ENCODE results near the gene ZNF416.

DNA sequence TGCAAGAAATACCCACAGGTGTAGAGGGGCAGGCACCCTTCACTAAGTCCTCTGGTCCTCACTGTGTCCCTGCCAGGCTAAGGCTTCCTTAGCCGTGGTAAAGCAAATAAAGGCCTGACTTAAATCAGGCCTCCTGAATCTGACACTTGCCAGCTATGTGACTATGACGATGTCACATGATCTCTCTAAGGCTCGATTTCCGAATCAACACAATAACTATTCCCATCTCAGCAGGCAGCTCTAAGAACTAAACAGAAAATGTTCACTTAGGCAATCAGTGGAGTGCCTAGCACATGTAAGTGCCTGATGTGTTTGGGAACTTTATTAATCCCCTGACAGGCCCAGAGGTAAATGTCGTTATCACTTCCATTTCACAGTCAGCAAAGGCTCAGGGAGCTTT is 21.1 kb downstream of the ZNF416 start:
- TF ChIP-seq ZNF114 (CRISPR knock-in tag; IDR thresholded peaks at IDR 0.05), result no peak
- TF ChIP-seq POLR2AphosphoS5 (IDR thresholded peaks at IDR 0.05; ENCODE audit: low read depth), result no peak
- TF ChIP-seq, protein P1, sequence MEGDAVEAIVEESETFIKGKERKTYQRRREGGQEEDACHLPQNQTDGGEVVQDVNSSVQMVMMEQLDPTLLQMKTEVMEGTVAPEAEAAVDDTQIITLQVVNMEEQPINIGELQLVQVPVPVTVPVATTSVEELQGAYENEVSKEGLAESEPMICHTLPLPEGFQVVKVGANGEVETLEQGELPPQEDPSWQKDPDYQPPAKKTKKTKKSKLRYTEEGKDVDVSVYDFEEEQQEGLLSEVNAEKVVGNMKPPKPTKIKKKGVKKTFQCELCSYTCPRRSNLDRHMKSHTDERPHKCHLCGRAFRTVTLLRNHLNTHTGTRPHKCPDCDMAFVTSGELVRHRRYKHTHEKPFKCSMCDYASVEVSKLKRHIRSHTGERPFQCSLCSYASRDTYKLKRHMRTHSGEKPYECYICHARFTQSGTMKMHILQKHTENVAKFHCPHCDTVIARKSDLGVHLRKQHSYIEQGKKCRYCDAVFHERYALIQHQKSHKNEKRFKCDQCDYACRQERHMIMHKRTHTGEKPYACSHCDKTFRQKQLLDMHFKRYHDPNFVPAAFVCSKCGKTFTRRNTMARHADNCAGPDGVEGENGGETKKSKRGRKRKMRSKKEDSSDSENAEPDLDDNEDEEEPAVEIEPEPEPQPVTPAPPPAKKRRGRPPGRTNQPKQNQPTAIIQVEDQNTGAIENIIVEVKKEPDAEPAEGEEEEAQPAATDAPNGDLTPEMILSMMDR (conservative IDR thresholded peaks at IDR 0.05; ENCODE audit: low read depth in 2 of 2), result no peak
- TF ChIP-seq ZNF331 (CRISPR knock-in tag; IDR thresholded peaks at IDR 0.05; ENCODE audit: low read depth), result no peak
- TF ChIP-seq EZH2phosphoT487 (IDR thresholded peaks at IDR 0.05; ENCODE audit: unreplicated experiment), result no peak
- TF ChIP-seq STAT1 (IDR thresholded peaks at IDR 0.05; ENCODE audit: unreplicated experiment), result no peak
- no peak for TF ChIP-seq CREB1 (CRISPR knock-in tag; IDR thresholded peaks at IDR 0.05; ENCODE audit: low read depth)
- TF ChIP-seq, protein P2, sequence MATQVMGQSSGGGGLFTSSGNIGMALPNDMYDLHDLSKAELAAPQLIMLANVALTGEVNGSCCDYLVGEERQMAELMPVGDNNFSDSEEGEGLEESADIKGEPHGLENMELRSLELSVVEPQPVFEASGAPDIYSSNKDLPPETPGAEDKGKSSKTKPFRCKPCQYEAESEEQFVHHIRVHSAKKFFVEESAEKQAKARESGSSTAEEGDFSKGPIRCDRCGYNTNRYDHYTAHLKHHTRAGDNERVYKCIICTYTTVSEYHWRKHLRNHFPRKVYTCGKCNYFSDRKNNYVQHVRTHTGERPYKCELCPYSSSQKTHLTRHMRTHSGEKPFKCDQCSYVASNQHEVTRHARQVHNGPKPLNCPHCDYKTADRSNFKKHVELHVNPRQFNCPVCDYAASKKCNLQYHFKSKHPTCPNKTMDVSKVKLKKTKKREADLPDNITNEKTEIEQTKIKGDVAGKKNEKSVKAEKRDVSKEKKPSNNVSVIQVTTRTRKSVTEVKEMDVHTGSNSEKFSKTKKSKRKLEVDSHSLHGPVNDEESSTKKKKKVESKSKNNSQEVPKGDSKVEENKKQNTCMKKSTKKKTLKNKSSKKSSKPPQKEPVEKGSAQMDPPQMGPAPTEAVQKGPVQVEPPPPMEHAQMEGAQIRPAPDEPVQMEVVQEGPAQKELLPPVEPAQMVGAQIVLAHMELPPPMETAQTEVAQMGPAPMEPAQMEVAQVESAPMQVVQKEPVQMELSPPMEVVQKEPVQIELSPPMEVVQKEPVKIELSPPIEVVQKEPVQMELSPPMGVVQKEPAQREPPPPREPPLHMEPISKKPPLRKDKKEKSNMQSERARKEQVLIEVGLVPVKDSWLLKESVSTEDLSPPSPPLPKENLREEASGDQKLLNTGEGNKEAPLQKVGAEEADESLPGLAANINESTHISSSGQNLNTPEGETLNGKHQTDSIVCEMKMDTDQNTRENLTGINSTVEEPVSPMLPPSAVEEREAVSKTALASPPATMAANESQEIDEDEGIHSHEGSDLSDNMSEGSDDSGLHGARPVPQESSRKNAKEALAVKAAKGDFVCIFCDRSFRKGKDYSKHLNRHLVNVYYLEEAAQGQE (IDR thresholded peaks at IDR 0.05; ENCODE audit: unreplicated experiment), result no peak
- no peak for TF ChIP-seq EZH2 (IDR thresholded peaks at IDR 0.05; ENCODE audit: low read depth, unreplicated experiment)
- TF ChIP-seq JUNB (IDR thresholded peaks at IDR 0.05; ENCODE audit: unreplicated experiment), result no peak
- TF ChIP-seq, protein P3, sequence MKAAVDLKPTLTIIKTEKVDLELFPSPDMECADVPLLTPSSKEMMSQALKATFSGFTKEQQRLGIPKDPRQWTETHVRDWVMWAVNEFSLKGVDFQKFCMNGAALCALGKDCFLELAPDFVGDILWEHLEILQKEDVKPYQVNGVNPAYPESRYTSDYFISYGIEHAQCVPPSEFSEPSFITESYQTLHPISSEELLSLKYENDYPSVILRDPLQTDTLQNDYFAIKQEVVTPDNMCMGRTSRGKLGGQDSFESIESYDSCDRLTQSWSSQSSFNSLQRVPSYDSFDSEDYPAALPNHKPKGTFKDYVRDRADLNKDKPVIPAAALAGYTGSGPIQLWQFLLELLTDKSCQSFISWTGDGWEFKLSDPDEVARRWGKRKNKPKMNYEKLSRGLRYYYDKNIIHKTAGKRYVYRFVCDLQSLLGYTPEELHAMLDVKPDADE (IDR thresholded peaks at IDR 0.05), result no peak
- TF ChIP-seq, protein P4, sequence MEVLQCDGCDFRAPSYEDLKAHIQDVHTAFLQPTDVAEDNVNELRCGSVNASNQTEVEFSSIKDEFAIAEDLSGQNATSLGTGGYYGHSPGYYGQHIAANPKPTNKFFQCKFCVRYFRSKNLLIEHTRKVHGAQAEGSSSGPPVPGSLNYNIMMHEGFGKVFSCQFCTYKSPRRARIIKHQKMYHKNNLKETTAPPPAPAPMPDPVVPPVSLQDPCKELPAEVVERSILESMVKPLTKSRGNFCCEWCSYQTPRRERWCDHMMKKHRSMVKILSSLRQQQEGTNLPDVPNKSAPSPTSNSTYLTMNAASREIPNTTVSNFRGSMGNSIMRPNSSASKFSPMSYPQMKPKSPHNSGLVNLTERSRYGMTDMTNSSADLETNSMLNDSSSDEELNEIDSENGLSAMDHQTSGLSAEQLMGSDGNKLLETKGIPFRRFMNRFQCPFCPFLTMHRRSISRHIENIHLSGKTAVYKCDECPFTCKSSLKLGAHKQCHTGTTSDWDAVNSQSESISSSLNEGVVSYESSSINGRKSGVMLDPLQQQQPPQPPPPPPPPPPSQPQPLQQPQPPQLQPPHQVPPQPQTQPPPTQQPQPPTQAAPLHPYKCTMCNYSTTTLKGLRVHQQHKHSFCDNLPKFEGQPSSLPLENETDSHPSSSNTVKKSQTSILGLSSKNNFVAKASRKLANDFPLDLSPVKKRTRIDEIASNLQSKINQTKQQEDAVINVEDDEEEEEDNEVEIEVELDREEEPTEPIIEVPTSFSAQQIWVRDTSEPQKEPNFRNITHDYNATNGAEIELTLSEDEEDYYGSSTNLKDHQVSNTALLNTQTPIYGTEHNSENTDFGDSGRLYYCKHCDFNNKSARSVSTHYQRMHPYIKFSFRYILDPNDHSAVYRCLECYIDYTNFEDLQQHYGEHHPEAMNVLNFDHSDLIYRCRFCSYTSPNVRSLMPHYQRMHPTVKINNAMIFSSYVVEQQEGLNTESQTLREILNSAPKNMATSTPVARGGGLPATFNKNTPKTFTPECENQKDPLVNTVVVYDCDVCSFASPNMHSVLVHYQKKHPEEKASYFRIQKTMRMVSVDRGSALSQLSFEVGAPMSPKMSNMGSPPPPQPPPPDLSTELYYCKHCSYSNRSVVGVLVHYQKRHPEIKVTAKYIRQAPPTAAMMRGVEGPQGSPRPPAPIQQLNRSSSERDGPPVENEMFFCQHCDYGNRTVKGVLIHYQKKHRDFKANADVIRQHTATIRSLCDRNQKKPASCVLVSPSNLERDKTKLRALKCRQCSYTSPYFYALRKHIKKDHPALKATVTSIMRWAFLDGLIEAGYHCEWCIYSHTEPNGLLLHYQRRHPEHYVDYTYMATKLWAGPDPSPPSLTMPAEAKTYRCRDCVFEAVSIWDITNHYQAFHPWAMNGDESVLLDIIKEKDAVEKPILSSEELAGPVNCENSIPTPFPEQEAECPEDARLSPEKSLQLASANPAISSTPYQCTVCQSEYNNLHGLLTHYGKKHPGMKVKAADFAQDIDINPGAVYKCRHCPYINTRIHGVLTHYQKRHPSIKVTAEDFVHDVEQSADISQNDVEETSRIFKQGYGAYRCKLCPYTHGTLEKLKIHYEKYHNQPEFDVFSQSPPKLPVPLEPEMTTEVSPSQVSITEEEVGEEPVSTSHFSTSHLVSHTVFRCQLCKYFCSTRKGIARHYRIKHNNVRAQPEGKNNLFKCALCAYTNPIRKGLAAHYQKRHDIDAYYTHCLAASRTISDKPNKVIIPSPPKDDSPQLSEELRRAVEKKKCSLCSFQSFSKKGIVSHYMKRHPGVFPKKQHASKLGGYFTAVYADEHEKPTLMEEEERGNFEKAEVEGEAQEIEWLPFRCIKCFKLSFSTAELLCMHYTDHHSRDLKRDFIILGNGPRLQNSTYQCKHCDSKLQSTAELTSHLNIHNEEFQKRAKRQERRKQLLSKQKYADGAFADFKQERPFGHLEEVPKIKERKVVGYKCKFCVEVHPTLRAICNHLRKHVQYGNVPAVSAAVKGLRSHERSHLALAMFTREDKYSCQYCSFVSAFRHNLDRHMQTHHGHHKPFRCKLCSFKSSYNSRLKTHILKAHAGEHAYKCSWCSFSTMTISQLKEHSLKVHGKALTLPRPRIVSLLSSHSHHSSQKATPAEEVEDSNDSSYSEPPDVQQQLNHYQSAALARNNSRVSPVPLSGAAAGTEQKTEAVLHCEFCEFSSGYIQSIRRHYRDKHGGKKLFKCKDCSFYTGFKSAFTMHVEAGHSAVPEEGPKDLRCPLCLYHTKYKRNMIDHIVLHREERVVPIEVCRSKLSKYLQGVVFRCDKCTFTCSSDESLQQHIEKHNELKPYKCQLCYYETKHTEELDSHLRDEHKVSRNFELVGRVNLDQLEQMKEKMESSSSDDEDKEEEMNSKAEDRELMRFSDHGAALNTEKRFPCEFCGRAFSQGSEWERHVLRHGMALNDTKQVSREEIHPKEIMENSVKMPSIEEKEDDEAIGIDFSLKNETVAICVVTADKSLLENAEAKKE (CRISPR knock-in tag; IDR thresholded peaks at IDR 0.05), result no peak
